Rectal smooth muscle tissue (tissue), 1 donor: ENCODE results near the gene MYD88.
"Not testable (repeated sequence)": the region's sequence is repeated elsewhere in the genome, so short reads cannot be mapped to it uniquely, and the experiment has no call there.

ENCODE experiments used
- H3K27ac ChIP-seq: one replicate; pipeline ENCODE4 v1.7.0; 2013; ENCODE audit warnings: low read depth, low read length, inconsistent platforms
- H3K27me3 ChIP-seq: one replicate; pipeline ENCODE4 v1.7.0; 2013; ENCODE audit warnings: low read length; ENCODE audit not compliant: control insufficient read depth, insufficient read depth
- H3K36me3 ChIP-seq: one replicate; pipeline ENCODE4 v1.7.0; 2013; ENCODE audit warnings: low read length; ENCODE audit not compliant: control insufficient read depth, insufficient read depth
- H3K4me1 ChIP-seq: one replicate; pipeline ENCODE4 v1.7.0; 2013; ENCODE audit warnings: low read length; ENCODE audit not compliant: control insufficient read depth, insufficient read depth
- H3K4me3 ChIP-seq: one replicate; pipeline ENCODE4 v1.7.0; 2013; ENCODE audit warnings: low read length
- H3K9ac ChIP-seq: one replicate; pipeline ENCODE4 v1.7.0; 2013; ENCODE audit warnings: low read length

MYD88 gene

DNA sequence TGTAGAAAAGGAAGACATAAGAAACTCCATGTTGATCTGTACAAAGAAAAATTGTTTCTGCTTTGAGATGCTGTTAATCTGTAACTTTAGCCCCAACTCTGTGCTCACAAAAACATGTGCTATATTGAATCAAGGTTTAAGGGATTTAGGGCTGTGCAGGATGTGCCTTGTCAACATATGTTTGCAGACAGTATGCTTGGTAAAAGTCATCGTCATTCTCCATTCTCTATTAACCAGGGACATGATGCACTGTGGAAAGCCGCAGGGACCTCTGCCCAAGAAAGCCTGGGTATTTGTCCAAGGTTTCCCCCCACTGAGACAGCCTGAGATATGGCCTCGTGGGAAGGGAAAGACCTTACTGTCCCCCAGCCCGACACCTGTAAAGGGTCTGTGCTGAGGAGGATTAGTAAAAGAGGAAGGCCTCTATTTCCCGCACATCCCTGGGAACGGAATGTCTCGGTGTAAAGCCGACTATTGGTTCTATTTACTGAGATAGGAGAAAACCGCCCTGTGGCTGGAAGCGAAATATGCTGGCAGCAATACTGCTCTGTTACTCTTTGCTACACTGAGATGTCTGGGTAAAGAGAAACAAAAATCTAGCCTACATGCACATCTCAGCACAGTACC is 3.8 kb upstream of the MYD88 start:
- Histone ChIP-seq H3K4me1 (peaks cover 13% of the 10 kb centered on the region), H3K36me3 (peaks cover 29% of the 10 kb centered on the region)
- H3K27me3 ChIP-seq, H3K4me3 ChIP-seq, H3K9ac ChIP-seq, H3K27ac ChIP-seq: not testable (repeated sequence)

DNA sequence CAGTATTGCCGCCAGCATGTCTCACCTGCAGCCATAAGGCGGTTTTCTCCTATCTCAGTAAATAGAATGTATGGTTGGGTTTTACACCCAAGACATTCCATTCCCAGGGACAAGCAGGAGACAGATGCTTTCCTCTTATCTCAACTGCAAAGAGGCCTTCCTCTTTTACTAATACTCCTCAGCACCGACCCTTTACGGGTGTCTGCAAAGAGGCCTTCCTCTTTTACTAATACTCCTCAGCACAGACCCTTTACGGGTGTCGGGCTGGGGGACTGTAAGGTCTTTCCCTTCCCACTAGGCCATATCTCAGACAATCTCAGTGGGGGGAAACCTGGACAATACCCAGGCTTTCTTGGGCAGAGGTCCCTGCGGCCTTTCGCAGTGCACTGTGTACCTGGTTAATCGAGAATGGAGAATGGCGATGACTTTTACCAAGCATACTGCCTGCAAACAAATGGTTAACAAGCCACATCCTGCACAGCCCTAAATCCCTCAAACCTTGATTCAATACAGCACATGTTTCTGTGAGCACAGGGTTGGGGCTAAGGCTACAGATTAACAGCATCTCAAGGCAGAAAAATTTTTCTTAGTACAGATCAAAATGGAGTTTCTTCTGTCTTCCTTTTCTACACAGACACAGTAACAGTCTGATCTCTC is 2.7 kb upstream of the MYD88 start:
- Histone ChIP-seq H3K9ac (peak overlapping the region; percentile 4), H3K4me3 (peak overlapping the region; percentile 86), H3K4me1 (peaks cover 16% of the 10 kb centered on the region), H3K36me3 (peaks cover 22% of the 10 kb centered on the region)
- not testable (repeated sequence) for H3K27me3 ChIP-seq, H3K27ac ChIP-seq

DNA sequence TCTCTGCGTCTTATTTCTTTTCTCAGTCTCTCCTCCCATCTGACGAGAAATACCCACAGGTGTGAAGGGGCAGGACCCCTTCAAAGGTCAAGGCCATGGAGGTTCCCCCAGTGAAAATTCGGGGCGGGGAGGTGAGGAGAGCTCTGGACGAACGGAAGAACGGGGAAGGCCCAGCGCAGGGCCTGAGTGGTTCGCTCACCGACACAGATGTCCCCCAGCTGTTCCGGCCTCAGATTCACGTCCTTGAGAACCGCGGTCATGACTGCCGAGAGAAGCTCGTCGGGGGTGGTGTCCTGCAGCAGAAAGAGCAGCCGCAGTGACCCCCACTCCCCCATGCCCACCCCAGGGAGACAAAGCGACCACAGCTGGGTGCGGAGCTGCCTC is 2.1 kb upstream of the MYD88 start:
- Histone ChIP-seq H3K27me3 (no peaks in the 10 kb centered on the region), H3K36me3 (peaks cover 21% of the 10 kb centered on the region), H3K9ac (peak overlapping the region; percentile 4), H3K4me1 (peaks cover 16% of the 10 kb centered on the region), H3K27ac (peak overlapping the region; percentile 79), H3K4me3 (peak overlapping the region; percentile 86)

DNA sequence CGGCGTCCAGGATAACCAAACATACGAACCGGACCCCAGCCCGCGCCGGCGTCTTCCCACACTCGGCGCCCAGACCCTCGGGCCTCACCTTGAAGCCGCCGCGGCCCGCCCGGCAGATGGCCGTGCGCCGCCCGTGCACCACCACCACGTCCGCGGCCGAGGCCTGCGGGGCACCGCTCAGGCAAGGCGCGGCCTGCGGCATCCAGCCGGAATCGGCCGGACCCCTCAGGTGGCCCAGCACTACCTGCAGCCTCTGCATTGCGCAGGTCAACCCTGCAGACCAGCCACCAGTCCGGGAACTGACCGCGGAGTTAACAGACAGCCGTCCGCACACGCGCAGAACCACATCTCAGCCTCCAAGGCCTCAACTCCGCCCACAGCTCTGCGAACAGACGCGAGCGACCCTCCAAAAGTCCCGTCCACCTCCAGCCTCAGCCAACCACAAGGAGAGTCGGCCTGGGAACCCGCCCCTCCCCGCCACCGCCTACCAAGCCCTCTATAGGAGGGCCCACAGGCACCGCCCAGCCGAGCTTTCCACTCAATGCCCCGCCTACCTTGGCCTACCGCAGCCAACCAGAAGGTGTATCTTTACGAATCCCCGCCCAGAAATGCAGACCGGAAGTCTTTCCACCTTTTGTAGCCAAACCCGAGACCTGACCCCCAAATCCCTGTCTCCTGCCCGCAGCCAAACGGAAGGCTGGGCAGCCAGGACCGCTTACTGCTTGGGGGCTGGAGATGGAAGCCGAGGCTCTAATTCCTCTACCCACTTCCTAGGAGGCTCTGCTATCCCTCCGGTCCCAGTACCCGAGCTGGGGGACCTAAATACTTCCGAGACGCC is 1.5 kb upstream of the MYD88 start, which contains the start of gene ACAA1:
ACAA1 (minus strand) TSS at position 351 of the 838 bp plus-strand sequence; CDS start at position 259, 92 bp downstream.
- H3K27ac ChIP-seq: peak within 1 kb of the TSS; percentile 92
- peak within 1 kb of the TSS; percentile 93 for H3K4me3 ChIP-seq
- peaks cover 22% of the 10 kb centered on the region for H3K36me3 ChIP-seq
- no peaks in the 10 kb centered on the region for H3K27me3 ChIP-seq
- peaks cover 16% of the 10 kb centered on the region for H3K4me1 ChIP-seq
- peak within 1 kb of the TSS; percentile 80 for H3K9ac ChIP-seq

DNA sequence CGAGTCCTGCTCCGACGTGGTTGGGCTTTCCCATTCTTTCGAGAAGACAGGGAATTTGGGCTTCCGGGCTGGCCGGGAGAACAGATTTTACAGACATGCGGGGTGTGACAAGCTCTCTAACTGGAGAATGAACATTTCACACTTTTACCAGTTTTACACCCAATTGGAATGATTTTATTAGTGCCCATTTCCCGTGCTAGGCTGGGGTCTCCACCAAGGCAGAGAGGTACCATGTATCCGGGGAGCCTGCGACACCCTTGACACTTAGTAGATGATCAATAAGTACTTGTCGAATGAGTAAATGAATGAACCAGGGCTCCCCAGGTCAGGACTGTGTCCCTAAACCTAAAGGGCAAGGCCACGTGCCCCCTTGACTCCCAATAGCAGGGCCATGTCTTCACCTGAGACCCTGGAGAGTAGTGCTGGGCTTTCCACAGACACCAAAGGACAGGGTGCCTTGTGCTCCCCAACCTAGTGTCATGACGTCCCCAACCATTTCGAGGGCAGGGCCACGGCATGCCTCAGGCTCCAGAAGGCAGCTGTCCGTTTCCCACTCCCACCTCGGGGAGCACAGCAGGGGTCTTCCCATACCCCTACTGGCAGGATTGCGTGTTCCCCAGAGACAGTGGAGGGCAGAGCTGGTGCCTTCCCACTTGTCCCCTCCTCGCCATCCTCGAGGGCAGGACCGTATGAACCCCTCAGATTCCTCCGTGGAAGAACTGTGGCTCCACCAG is 679 bp upstream of the MYD88 start:
- Histone ChIP-seq H3K36me3 (peaks cover 19% of the 10 kb centered on the region), H3K4me1 (peaks cover 16% of the 10 kb centered on the region), H3K4me3 (peak overlapping the region; percentile 93), H3K27ac (peak overlapping the region; percentile 92), H3K27me3 (no peaks in the 10 kb centered on the region), H3K9ac (peak overlapping the region; percentile 80)

DNA sequence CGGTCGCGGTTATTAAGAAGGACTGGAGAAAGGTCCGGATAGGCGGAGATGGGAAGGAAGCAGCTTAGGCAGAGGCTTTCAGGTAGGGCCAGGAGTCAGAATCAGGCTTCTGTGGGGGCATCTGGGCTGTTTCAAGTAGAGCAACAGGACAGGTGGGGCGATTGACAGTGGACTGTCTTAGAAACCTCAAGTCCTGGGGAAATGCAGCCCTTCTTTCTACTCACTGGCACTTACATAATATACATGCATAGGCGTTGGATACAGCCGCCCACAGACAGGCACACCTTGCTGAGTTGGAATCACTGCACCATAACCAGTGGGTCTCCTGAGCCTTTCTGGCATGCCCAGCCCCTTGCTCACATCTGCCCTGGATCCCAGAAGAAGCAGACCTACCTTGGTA is 730 bp downstream of the MYD88 start:
- peaks cover 10% of the 10 kb centered on the region for H3K36me3 ChIP-seq
- H3K9ac ChIP-seq: peak overlapping the region; percentile 87
- peak overlapping the region; percentile 92 for H3K27ac ChIP-seq
- H3K4me3 ChIP-seq: peak overlapping the region; percentile 93
- H3K4me1 ChIP-seq: peaks cover 16% of the 10 kb centered on the region
- no peaks in the 10 kb centered on the region for H3K27me3 ChIP-seq

DNA sequence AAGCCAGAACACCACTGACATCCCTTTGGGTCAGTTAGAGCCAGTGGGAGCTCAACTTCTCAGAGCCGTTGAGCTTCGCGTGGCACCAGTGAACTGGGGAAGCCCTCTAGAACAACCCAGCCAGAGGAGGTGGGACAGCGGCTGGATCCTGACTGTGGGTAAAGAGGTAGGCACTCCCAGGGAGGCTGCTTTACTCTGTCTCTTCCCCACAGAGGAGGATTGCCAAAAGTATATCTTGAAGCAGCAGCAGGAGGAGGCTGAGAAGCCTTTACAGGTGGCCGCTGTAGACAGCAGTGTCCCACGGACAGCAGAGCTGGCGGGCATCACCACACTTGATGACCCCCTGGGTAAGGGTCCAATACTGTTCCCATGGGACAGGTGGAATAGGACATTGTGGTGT is 1.2 kb downstream of the MYD88 start:
- peaks cover 8% of the 10 kb centered on the region for H3K36me3 ChIP-seq
- no peaks in the 10 kb centered on the region for H3K27me3 ChIP-seq
- peak overlapping the region; percentile 87 for H3K9ac ChIP-seq
- H3K27ac ChIP-seq: no peak overlapping the region
- peaks cover 16% of the 10 kb centered on the region for H3K4me1 ChIP-seq
- peak overlapping the region; percentile 93 for H3K4me3 ChIP-seq

DNA sequence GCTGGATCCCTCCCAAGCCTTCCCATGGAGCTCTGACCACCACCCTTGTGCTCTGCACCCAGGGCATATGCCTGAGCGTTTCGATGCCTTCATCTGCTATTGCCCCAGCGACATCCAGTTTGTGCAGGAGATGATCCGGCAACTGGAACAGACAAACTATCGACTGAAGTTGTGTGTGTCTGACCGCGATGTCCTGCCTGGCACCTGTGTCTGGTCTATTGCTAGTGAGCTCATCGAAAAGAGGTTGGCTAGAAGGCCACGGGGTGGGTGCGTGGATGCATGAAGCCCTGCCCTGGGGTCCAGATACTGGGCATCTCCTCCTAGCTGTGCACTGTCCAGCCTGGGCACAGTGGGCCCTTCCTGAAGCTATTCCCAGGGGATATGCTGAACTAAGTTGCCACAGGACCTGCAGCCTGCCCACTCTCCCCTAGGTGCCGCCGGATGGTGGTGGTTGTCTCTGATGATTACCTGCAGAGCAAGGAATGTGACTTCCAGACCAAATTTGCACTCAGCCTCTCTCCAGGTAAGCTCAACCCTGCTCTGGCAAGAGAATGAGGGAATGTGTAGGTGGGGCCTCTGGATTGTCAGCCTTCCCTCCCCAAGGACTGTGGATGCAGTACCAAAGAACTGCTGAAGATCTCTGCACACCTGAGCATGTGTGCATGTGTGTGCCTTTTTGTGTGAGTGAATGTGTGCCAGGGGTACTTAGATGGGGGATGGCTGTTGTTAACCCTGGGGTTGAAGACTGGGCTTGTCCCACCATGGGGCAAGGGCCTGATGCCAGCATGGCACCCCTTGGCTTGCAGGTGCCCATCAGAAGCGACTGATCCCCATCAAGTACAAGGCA is 2.1 kb downstream of the MYD88 start:
- Histone ChIP-seq H3K4me3 (peak overlapping the region; percentile 93), H3K9ac (no peak overlapping the region), H3K27me3 (no peaks in the 10 kb centered on the region), H3K36me3 (peaks cover 8% of the 10 kb centered on the region), H3K4me1 (peaks cover 16% of the 10 kb centered on the region), H3K27ac (no peak overlapping the region)

DNA sequence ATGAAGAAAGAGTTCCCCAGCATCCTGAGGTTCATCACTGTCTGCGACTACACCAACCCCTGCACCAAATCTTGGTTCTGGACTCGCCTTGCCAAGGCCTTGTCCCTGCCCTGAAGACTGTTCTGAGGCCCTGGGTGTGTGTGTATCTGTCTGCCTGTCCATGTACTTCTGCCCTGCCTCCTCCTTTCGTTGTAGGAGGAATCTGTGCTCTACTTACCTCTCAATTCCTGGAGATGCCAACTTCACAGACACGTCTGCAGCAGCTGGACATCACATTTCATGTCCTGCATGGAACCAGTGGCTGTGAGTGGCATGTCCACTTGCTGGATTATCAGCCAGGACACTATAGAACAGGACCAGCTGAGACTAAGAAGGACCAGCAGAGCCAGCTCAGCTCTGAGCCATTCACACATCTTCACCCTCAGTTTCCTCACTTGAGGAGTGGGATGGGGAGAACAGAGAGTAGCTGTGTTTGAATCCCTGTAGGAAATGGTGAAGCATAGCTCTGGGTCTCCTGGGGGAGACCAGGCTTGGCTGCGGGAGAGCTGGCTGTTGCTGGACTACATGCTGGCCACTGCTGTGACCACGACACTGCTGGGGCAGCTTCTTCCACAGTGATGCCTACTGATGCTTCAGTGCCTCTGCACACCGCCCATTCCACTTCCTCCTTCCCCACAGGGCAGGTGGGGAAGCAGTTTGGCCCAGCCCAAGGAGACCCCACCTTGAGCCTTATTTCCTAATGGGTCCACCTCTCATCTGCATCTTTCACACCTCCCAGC is 2.9 kb downstream of the MYD88 start:
- Histone ChIP-seq H3K27ac (no peak overlapping the region), H3K9ac (no peak overlapping the region), H3K4me3 (no peak overlapping the region), H3K36me3 (peaks cover 8% of the 10 kb centered on the region), H3K4me1 (peaks cover 16% of the 10 kb centered on the region), H3K27me3 (no peaks in the 10 kb centered on the region)

DNA sequence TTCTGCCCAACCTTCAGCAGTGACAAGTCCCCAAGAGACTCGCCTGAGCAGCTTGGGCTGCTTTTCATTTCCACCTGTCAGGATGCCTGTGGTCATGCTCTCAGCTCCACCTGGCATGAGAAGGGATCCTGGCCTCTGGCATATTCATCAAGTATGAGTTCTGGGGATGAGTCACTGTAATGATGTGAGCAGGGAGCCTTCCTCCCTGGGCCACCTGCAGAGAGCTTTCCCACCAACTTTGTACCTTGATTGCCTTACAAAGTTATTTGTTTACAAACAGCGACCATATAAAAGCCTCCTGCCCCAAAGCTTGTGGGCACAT is 3.5 kb downstream of the MYD88 start:
- Histone ChIP-seq H3K9ac (no peak overlapping the region), H3K4me1 (peaks cover 16% of the 10 kb centered on the region), H3K4me3 (no peak overlapping the region), H3K27ac (no peak overlapping the region), H3K36me3 (peaks cover 8% of the 10 kb centered on the region), H3K27me3 (no peaks in the 10 kb centered on the region)

DNA sequence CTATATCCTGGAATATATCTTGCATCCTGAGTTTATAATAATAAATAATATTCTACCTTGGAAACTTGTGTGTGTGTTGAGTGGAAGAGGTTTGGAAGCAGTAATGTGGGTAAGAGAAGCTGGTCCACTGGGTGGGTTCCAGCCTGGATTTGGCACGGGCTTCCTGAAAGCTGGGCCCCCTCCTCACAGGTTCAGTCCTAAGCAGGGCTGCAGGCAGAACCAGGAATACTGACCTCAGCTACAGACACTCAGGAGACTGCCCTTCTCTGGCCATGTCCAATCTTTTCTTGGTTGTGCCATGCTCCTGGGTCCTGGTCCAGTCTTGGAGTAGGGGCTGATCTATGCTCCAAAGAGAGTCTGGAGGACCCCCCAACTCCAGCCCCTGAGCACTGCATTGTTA is 4.5 kb downstream of the MYD88 start:
- peaks cover 8% of the 10 kb centered on the region for H3K36me3 ChIP-seq
- H3K27ac ChIP-seq: no peak overlapping the region
- no peak overlapping the region for H3K9ac ChIP-seq
- H3K27me3 ChIP-seq: no peaks in the 10 kb centered on the region
- no peak overlapping the region for H3K4me3 ChIP-seq
- peaks cover 13% of the 10 kb centered on the region for H3K4me1 ChIP-seq
